HG02885 (cell line): ENCODE data around the gene FKBP4.
"Not testable (repeated sequence)": the region's sequence is repeated elsewhere in the genome, so short reads cannot be mapped to it uniquely, and the experiment has no call there.

Source experiments
- ATAC-seq: cut with Tn5 transposase; IDR thresholded peaks from one replicate; pipeline ENCODE4 v1.9.1; 2021; ENCODE audit warnings: mild to moderate bottlenecking; ENCODE audit not compliant: unreplicated experiment, poor library complexity

FKBP4 gene

GRCh38 chr12:2794736-2795289 lies at the start of gene FKBP4:
TSS of gene FKBP4 (plus strand) at chr12:2794970. CDS start at chr12:2795140, 170 bp downstream.
- ATAC-seq = peak; percentile 86

GRCh38 chr12:2745655-2746054 lies 49.1 kb upstream of the FKBP4 start:
- ATAC-seq = no peak

- no peak for ATAC-seq
Measured at GRCh38 chr12:2749580-2749979, 45.2 kb upstream of the FKBP4 start.

GRCh38 chr12:2750185-2750584 lies 44.6 kb upstream of the FKBP4 start:
- no peak for ATAC-seq

- no peak for ATAC-seq
Measured at GRCh38 chr12:2751230-2751629, 43.5 kb upstream of the FKBP4 start.

- ATAC-seq = no peak
Measured at GRCh38 chr12:2751686-2752085, 43.1 kb upstream of the FKBP4 start.

- ATAC-seq = no peak
Measured at GRCh38 chr12:2752676-2753371, 41.9 kb upstream of the FKBP4 start.

GRCh38 chr12:2753536-2753935 lies 41.2 kb upstream of the FKBP4 start:
- no peak for ATAC-seq

DNA sequence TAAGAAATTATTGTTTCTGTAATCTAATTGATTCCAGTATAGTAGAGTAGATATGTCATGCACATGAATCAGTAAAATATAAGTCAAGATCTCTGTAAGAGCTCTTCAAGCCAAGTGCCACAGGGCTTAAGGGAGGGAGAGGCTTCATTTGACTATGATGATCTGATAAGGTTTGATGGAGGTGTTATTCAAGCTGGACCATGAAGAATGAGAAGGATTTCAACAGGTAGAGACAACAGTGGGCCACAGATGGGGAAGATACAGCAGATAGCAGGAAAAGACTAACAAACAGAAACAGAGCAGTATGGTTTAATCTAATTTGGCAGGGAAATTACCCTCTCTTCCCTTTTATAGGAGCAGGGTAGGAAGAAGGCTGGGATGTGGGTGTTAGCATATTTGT lies 40.6 kb upstream of the FKBP4 start:
- no peak for ATAC-seq

DNA sequence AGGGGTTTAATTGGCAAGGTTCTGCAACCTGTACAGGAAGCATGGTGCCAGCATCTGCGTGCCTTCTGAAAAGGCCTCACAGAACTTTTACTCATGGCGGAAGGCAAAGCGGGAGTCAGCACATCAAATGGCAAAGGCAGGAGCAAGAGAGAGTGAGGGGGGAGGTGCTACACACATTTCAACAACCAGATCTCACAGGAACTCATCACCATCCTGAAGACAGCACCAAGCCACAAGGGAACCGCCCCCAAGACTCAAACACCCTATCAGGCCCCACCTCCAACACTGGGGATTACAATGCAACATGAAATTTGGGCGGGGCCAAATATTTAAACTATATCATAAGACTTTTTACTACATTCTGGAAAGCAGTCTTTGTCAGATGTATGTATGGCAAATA lies 38.0 kb upstream of the FKBP4 start:
- no peak for ATAC-seq

GRCh38 chr12:2759733-2760132 lies 35.0 kb upstream of the FKBP4 start:
- no peak for ATAC-seq

GRCh38 chr12:2764398-2764797 lies 30.4 kb upstream of the FKBP4 start:
- no peak for ATAC-seq

DNA sequence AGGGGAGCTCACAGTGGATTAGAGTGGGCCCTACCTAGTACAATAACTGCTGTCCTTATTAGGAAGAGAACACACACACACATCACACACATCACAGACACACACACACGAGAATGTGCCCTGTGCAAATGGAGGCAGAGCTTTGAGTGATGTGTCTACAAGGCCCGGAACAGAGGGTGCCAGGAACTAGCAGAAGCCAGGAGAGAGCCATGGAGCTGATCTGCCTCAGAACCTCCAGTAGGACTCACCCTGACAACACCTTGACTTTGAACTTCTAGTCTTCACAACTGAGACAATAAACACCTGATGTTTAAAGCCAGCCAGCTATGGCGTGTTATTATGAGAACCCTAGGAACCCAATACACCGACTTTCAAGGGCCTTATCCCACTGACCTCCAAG lies 29.7 kb upstream of the FKBP4 start:
- ATAC-seq = no peak

DNA sequence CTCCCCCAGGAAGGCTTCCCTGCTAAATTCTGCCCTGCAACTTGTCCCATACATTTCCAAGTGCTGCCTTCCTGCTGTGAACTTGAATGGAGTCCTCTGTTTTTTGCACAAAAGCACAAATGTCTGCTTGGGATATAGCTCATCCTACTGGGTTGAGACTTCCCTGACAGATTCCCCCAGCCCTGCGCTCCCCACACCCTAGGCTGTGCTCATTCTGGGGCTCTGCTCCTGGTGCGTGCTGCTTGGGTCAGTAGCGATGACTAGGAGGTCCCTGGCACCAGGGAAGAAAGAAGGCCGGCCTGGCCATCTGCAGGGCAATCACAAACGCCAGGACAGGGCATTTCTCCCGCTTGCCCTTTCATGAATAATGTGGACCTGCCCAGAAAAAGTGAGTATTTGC lies 29.2 kb upstream of the FKBP4 start:
- ATAC-seq = no peak

GRCh38 chr12:2768224-2768961 lies 26.4 kb upstream of the FKBP4 start:
- no peak for ATAC-seq

- ATAC-seq = no peak
Measured at GRCh38 chr12:2769866-2770533, 24.8 kb upstream of the FKBP4 start.

- ATAC-seq = not testable (repeated sequence)
Measured at GRCh38 chr12:2770544-2770943, 24.2 kb upstream of the FKBP4 start.

- ATAC-seq = no peak
Measured at GRCh38 chr12:2772370-2772769, 22.4 kb upstream of the FKBP4 start.

DNA sequence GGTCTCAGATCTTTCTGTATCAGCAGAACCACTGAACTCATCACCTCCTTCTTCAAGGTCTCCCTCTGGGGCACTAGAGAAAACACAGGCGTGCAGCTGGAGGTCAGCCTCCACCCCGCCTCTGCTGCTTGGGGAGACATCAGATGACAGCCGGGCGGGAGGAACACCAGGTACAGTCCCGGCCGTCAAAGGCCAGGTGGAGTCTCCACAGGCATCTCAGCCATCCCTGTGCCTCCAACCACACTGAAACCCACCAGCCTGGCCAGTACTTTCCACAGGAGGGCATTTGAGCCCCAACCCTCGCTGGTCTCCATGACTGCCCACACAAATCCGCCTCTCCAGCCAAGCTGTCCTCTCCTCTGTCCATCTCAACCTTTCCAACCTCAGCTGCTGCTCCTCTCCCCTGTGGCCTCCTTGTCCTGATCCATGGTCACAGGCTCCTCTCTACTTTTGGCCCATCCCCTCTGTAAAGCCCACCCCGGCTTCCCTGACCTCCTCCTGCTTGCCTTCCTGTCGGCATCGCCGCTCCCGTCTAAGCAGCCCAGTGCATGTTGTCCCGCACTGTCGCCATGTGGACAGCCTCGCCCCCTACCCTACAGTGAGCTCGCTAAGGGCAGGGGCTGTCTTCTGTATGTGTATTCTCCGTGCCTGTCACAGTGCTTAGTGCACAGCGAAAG lies 21.4 kb upstream of the FKBP4 start:
- no peak for ATAC-seq

- no peak for ATAC-seq
Measured at GRCh38 chr12:2775431-2775830, 19.3 kb upstream of the FKBP4 start.
